ENCODE results near the gene MOCS3. TPM values are rescaled to one million over a fixed set of nuclear protein-coding genes. Genes with fewer than 3 reads are reported as not detected.

Gene MOCS3
- total RNA-seq, 1 donor from 2014 or later: 5.6 TPM

DNA sequence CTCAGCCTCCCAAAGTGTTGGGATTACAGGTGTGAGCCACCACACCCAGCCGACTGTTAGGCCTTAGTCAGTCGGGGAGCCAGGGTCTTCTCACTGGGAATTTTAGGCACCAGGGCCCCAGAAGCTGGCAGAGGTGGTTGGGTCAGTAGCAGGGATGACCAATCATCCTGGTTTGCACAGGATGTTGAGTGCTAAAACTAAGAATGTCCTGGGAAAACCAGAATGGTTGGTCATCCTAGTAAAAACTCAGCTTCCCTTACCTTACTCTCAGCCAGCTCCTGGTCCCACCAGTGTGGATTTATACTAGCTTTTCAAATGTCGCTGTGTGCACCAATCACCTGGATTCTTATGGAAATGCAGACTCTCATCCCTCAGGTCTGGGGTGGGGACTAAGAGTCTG lies 32.5 kb downstream of the MOCS3 start:
- Histone ChIP-seq H3K9me3 (ENCODE audit: low read depth) (no peaks in the 10 kb centered on the region), H4K20me1 (ENCODE audit: low read depth) (no peaks in the 10 kb centered on the region), H3K36me3 (no peaks in the 10 kb centered on the region), H3K4me1 (no peaks in the 10 kb centered on the region), H3F3A (ENCODE audit: low read depth) (no peaks in the 10 kb centered on the region), H3K27me3 (no peaks in the 10 kb centered on the region), H2AFZ (replicated peaks) (no peak overlapping the region), H3K4me3 (no peak overlapping the region), H3K9ac (no peak overlapping the region), H3K79me2 (ENCODE audit: low read depth) (no peaks in the 10 kb centered on the region), H3K4me2 (no peak overlapping the region), H3K27ac (no peak overlapping the region)
- no peak for DNase-seq (ENCODE audit: low spot score)
- Mint-ChIP-seq H3K9me3 (no peaks in the 10 kb centered on the region), H3K36me3 (no peaks in the 10 kb centered on the region), H3K27me3 (ENCODE audit: insufficient read depth, low read depth) (peaks cover 11% of the 10 kb centered on the region), H3K27ac (no peak overlapping the region), H3K4me3 (no peak overlapping the region), H3K4me1 (peaks cover 19% of the 10 kb centered on the region)
- TF ChIP-seq EZH2 (IDR thresholded peaks at IDR 0.05) (no peak), EZH2phosphoT487 (IDR thresholded peaks at IDR 0.05) (no peak)
- TF ChIP-seq, protein P1, sequence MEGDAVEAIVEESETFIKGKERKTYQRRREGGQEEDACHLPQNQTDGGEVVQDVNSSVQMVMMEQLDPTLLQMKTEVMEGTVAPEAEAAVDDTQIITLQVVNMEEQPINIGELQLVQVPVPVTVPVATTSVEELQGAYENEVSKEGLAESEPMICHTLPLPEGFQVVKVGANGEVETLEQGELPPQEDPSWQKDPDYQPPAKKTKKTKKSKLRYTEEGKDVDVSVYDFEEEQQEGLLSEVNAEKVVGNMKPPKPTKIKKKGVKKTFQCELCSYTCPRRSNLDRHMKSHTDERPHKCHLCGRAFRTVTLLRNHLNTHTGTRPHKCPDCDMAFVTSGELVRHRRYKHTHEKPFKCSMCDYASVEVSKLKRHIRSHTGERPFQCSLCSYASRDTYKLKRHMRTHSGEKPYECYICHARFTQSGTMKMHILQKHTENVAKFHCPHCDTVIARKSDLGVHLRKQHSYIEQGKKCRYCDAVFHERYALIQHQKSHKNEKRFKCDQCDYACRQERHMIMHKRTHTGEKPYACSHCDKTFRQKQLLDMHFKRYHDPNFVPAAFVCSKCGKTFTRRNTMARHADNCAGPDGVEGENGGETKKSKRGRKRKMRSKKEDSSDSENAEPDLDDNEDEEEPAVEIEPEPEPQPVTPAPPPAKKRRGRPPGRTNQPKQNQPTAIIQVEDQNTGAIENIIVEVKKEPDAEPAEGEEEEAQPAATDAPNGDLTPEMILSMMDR (IDR thresholded peaks at IDR 0.05): no peak

DNA sequence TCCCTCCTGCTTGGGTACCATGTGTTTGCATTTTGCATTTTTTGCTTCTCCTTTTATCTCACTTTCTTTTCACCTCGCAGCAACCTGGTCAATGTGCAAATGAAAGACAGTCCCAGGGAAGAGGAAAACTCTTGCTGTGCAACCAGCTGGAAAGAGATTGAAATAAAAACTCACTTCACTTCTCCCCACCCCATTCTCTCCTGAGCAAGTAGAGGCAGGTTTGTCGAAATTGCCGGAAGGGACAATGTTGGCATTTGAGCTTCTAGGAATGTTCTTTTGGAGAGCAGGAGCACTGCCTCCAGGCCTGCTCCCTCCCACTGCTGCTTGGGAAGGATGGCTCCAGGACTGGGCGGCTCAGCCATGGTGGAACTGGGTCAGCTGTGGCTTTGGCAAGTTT lies 33.7 kb downstream of the MOCS3 start:
- H3K27ac Mint-ChIP-seq: no peak overlapping the region
- no peak overlapping the region for H3K4me3 Mint-ChIP-seq

DNA sequence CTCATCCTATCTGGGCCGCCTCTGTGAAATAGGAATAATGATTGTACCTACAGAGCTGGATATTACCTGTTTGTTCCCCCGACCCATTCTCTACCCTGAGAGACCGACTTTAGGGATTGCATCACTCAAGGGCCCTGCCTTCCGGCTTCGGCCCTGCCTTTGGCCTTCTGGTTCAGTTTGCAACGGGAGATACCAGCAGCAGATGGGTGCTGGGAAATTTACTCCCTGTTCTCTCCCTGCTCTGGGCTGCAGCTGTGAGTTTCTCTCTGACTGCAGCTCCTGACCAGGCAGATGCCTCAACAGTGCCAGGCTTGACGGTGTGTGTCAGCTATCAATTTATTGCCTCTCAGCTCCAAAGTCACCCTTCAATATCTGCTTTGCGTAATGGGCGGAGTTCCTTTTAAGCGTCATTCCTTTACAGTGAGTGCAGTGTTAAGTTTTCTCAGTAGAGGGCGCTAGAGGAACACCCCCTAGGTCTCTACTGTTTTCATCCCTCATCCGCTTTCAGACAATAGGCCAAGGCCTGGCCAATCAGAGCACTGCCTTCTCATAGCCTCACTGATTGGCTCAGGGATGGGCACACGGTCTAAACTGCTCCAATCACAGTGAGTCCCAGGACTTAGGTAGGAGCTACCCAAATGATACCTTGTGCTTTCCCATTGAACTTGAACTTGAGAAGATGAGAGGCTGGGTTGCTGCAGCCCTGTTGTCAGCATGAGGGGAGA lies 34.3 kb downstream of the MOCS3 start:
- H3K27me3 ChIP-seq: no peaks in the 10 kb centered on the region
- H3K4me3 Mint-ChIP-seq: no peak overlapping the region
- H2AFZ ChIP-seq (replicated peaks): peak overlapping the region; percentile 44

More for the DNA sequence above, 33.7 kb downstream of the MOCS3 start:
- no peak overlapping the region for H3K9ac ChIP-seq
- H3K36me3 ChIP-seq: no peaks in the 10 kb centered on the region
- peaks cover 13% of the 10 kb centered on the region for H3K27me3 Mint-ChIP-seq (ENCODE audit: insufficient read depth, low read depth)
- TF ChIP-seq EZH2 (IDR thresholded peaks at IDR 0.05) (no peak), EZH2phosphoT487 (IDR thresholded peaks at IDR 0.05) (no peak)
- TF ChIP-seq, protein P1 (IDR thresholded peaks at IDR 0.05): no peak
- H3K4me2 ChIP-seq: no peak overlapping the region
- no peaks in the 10 kb centered on the region for H3K27me3 ChIP-seq
- no peaks in the 10 kb centered on the region for H4K20me1 ChIP-seq (ENCODE audit: low read depth)
- H3K4me1 Mint-ChIP-seq: peaks cover 21% of the 10 kb centered on the region
- no peak overlapping the region for H3K4me3 ChIP-seq
- no peaks in the 10 kb centered on the region for H3K4me1 ChIP-seq
- peak overlapping the region; percentile 44 for H2AFZ ChIP-seq (replicated peaks)
- no peaks in the 10 kb centered on the region for H3K36me3 Mint-ChIP-seq
- no peaks in the 10 kb centered on the region for H3K9me3 Mint-ChIP-seq
- no peaks in the 10 kb centered on the region for H3K9me3 ChIP-seq (ENCODE audit: low read depth)
- no peaks in the 10 kb centered on the region for H3F3A ChIP-seq (ENCODE audit: low read depth)
- DNase-seq (ENCODE audit: low spot score): no peak
- no peak overlapping the region for H3K27ac ChIP-seq
- H3K79me2 ChIP-seq (ENCODE audit: low read depth): no peaks in the 10 kb centered on the region

More for the DNA sequence above, 34.3 kb downstream of the MOCS3 start:
- Histone ChIP-seq H3F3A (ENCODE audit: low read depth) (no peaks in the 10 kb centered on the region), H3K9ac (no peak overlapping the region), H3K4me2 (no peak overlapping the region), H3K36me3 (no peaks in the 10 kb centered on the region), H4K20me1 (ENCODE audit: low read depth) (no peaks in the 10 kb centered on the region), H3K79me2 (ENCODE audit: low read depth) (no peaks in the 10 kb centered on the region), H3K27ac (no peak overlapping the region), H3K4me1 (no peaks in the 10 kb centered on the region), H3K4me3 (no peak overlapping the region), H3K9me3 (ENCODE audit: low read depth) (no peaks in the 10 kb centered on the region)
- TF ChIP-seq, protein P1 (IDR thresholded peaks at IDR 0.05): peak; percentile 89
- TF ChIP-seq EZH2 (IDR thresholded peaks at IDR 0.05): no peak
- Mint-ChIP-seq H3K4me1 (peaks cover 21% of the 10 kb centered on the region), H3K9me3 (no peaks in the 10 kb centered on the region), H3K27me3 (ENCODE audit: insufficient read depth, low read depth) (peaks cover 13% of the 10 kb centered on the region), H3K27ac (no peak overlapping the region), H3K36me3 (no peaks in the 10 kb centered on the region)
- DNase-seq (ENCODE audit: low spot score): peak; percentile 85

Data from neural progenitor cell (in vitro differentiated cells).